ENCODE results near the gene PCDHA5.

DNA sequence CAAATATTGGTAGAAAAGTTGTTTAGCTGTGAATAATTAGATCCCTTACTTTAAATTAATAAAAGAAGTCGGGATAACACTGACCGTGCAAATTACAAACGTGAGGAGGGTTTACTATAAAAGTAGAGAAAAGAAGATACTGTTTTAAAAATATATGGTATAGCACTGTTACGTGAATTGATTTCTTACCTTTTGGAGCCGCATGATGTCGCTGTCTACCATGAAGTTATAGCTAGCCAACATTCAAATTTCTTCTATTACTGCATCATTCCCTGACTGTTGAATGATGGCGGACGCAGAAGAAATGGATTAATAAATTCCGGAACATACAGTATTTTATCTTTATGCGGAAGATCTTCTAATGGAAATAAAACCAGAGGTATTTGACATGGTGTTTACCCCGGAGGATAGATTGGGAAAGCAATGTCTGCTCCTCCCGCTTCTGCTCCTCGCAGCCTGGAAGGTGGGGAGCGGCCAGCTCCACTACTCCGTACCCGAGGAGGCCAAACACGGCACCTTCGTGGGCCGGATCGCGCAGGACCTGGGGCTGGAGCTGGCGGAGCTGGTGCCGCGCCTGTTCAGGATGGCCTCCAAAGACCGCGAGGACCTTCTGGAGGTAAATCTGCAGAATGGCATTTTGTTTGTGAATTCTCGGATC lies 6.4 kb downstream of the PCDHA5 start, which contains the start of gene PCDHA6:
- TF ChIP-seq CTCF (IDR thresholded peaks at IDR 0.05), result no peak
- no peak for TF ChIP-seq POLR2A (IDR thresholded peaks at IDR 0.05)

All from lower leg skin (tissue), 3 donors.